ENCODE results near the gene PIK3IP1. TPM values are rescaled to one million over a fixed set of nuclear protein-coding genes. Genes with fewer than 3 reads are reported as not detected.

The PIK3IP1 gene
- total and polyA plus RNA-seq, 3 donors from 2014 or later, result 42.4 to 89.2 (median 65.9) TPM

DNA sequence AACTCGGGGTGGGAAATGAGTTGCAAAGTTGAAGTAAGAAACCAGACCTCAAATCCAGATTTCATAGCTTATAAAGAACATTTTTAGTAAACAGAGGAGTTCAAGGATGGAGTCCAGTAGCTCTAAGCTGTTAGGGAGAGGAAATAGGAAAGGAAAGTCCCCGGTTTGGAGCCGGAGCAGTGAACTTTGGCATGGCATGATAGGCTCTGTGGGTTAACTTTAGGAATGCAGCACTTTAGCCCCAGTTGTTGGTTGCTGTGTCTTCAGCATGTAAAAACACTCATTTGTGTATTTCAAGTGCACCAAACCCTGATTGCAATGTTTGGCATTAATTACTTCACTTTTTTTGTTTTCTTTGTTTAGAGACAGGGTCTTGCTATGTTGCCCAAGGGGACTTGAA lies 8.6 kb upstream of the PIK3IP1 start:
- Histone ChIP-seq H3K27ac (no peak overlapping the region), H3K4me3 (no peak overlapping the region), H3K36me3 (ENCODE audit: low read depth, missing control alignments) (no peaks in the 10 kb centered on the region), H3K4me1 (peaks cover 18% of the 10 kb centered on the region), H3K27me3 (no peaks in the 10 kb centered on the region), H3K9me3 (no peaks in the 10 kb centered on the region)
- TF ChIP-seq, protein P1, sequence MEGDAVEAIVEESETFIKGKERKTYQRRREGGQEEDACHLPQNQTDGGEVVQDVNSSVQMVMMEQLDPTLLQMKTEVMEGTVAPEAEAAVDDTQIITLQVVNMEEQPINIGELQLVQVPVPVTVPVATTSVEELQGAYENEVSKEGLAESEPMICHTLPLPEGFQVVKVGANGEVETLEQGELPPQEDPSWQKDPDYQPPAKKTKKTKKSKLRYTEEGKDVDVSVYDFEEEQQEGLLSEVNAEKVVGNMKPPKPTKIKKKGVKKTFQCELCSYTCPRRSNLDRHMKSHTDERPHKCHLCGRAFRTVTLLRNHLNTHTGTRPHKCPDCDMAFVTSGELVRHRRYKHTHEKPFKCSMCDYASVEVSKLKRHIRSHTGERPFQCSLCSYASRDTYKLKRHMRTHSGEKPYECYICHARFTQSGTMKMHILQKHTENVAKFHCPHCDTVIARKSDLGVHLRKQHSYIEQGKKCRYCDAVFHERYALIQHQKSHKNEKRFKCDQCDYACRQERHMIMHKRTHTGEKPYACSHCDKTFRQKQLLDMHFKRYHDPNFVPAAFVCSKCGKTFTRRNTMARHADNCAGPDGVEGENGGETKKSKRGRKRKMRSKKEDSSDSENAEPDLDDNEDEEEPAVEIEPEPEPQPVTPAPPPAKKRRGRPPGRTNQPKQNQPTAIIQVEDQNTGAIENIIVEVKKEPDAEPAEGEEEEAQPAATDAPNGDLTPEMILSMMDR (IDR thresholded peaks at IDR 0.05), result no peak
- no peak for TF ChIP-seq POLR2A (IDR thresholded peaks at IDR 0.05)
- WGBS, 2 donors, result 61% methylated on average over 3 of the region's 3 CpGs
- intact Hi-C loops (cut with DNase I; ENCODE audit: low total_unique reads), result no loop called here
- no peak for DNase-seq

DNA sequence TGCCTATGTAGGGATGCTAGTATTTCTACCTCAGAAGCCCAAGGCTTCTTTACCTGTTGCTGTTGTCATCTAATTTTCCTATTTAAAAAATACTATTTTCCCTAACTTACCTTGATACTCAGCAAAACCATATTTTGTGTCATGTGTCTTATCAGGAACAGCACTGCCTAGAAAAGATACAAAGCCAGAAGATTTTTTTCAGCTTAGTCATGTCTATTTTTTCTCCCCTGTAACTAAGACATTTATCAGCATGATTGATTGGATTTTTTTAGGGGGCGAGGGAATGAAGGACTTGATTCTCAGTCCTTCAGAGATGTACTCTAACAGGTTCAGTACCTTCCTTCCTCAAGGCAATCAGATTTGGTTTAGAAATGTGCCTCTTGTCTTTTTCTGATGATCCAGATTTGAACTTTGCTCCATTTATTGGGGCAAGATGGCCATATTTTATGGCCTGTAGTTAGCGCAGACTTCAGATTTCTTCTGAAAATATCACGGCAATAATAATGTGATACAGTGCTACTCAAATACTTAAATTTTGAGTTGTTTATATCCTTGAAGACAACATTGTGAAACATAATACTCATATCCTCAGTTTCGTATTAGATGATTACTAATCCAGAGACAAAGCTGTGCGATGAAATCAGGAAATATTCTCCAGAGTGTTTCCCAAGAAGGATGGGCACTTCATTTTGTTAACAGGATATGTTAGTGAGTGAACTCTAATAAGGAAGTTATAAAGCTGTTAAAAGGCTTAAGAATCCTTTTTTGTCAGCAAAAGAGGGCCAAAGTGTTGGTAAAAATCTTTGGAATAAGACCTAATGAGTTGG lies 3.8 kb upstream of the PIK3IP1 start:
- Histone ChIP-seq H3K27ac (peak overlapping the region; percentile 12 to 99), H3K4me1 (peaks cover 34% of the 10 kb centered on the region), H3K27me3 (no peaks in the 10 kb centered on the region), H3K4me3 (no peak overlapping the region), H3K36me3 (ENCODE audit: low read depth, missing control alignments) (no peaks in the 10 kb centered on the region), H3K9me3 (no peaks in the 10 kb centered on the region)
- TF ChIP-seq, protein P1 (IDR thresholded peaks at IDR 0.05), result no peak
- no peak for TF ChIP-seq POLR2A (IDR thresholded peaks at IDR 0.05)
- 60 to 68% methylated on average over 5 of the region's 5 CpGs for WGBS, 2 donors
- no peak for DNase-seq
- intact Hi-C loops (cut with DNase I; ENCODE audit: low total_unique reads), result no loop called here

DNA sequence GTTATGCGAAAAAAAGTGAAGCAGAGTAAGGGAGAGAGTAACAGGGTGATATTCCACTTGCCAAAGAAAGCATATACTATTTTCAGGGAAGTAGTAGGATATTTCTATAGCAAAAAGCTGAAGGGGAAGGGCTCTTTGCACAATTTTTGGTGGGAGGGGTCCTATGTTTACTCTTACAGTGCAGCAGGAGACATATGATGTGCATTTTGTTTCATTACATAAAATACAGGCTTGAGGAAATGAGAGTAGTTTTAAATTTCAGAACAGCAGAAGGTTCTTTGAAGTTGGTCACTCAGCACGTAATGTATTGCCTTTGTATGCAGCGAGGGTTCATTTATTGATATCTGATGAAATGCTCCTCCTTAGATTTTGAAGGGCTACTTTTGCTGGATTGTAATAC lies 3.1 kb upstream of the PIK3IP1 start:
- no peak for DNase-seq
- Histone ChIP-seq H3K4me1 (peaks cover 31% of the 10 kb centered on the region), H3K4me3 (no peak overlapping the region), H3K27me3 (no peaks in the 10 kb centered on the region), H3K27ac (peak overlapping the region; percentile 12 to 99), H3K9me3 (no peaks in the 10 kb centered on the region), H3K36me3 (ENCODE audit: low read depth, missing control alignments) (no peaks in the 10 kb centered on the region)
- 71 to 73% methylated on average over 3 of the region's 3 CpGs for WGBS, 2 donors
- TF ChIP-seq, protein P1 (IDR thresholded peaks at IDR 0.05), result no peak
- no peak for TF ChIP-seq POLR2A (IDR thresholded peaks at IDR 0.05)
- intact Hi-C loops (cut with DNase I; ENCODE audit: low total_unique reads), result no loop called here

DNA sequence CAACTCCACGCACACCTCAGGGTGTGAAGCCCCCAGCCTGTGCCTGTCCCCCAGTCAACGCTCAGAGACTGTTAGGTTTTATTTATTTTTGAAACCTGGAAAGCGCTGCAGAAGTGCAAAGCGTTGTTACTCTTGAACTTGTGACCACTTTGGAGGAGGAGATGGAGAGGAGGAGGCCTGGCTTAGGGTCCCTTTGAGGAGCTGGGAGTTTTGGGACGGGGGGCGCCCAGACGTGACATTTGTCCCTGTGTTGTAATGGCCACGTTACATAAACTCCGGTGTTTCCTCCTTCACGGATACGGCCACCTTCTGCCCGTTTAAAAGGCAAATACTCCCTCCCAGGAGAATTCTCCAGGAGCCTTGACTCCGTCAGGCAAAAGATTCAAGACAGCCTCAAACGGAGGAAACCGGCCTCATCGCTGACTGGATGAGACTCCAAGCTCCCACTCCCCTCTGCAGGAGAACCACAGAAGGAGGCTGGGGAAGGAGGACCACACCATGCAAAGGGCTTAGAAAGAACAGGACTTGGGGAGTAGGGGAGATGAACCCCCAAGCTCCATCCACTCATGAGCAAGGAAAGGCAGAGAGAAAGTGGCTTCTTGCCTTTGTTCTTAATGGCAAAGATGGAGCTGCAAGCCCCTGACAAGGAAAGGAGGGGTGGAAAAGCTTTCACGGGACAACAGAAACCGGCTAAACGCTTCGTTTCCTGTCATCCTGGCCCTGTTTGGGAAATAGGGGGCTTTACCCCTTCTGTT lies 630 bp downstream of the PIK3IP1 start:
- intact Hi-C loops (cut with DNase I; ENCODE audit: low total_unique reads), result no loop called here
- 0 to 1% methylated on average over 20 of the region's 20 CpGs for WGBS, 2 donors
- H3K4me1 ChIP-seq, result peaks cover 44% of the 10 kb centered on the region
- peak overlapping the region; percentile 85 to 94 for H3K4me3 ChIP-seq
- H3K27ac ChIP-seq, result peak overlapping the region; percentile 98 to 99
- TF ChIP-seq, protein P1 (IDR thresholded peaks at IDR 0.05), result no peak
- TF ChIP-seq POLR2A (IDR thresholded peaks at IDR 0.05), result no peak
- no peaks in the 10 kb centered on the region for H3K36me3 ChIP-seq (ENCODE audit: low read depth, missing control alignments)
- no peaks in the 10 kb centered on the region for H3K9me3 ChIP-seq
- H3K27me3 ChIP-seq, result no peaks in the 10 kb centered on the region
- DNase-seq, result no peak
